HepG2 (cell line): Measurements from ENCODE around the gene METTL23. TPM values are rescaled to one million over a fixed set of nuclear protein-coding genes. Genes with fewer than 3 reads are reported as not detected.

Experiments used
- ATF7-NPFF ChIP-seq: sonication (generic); formaldehyde crosslinking; IDR thresholded peaks from 2 replicates; pipeline ENCODE4 v1.8.1; 2023; ENCODE audit warnings: mild to moderate bottlenecking, low read depth, missing genetic modification reagents, moderate library complexity
- CCDC6 ChIP-seq: sonication (generic); formaldehyde crosslinking; IDR thresholded peaks from 2 replicates; pipeline ENCODE4 v1.8.1; 2022; ENCODE audit warnings: mild to moderate bottlenecking, missing genetic modification reagents, moderate library complexity
- HOXA5 ChIP-seq: sonication (generic); formaldehyde crosslinking; IDR thresholded peaks from 2 replicates; pipeline ENCODE4 v1.4.0; 2020; ENCODE audit warnings: missing genetic modification reagents
- KAT8 ChIP-seq: IDR thresholded peaks from 2 replicates; pipeline ENCODE4 v1.6.1; 2016; ENCODE audit warnings: missing genetic modification reagents, missing compliant biosample characterization
- KDM5B ChIP-seq: sonication (generic); formaldehyde crosslinking; IDR thresholded peaks from 2 replicates; pipeline ENCODE4 v1.4.0; 2020; ENCODE audit warnings: missing genetic modification reagents, mild to moderate bottlenecking, borderline replicate concordance
- MYNN ChIP-seq: sonication (generic); formaldehyde crosslinking; IDR thresholded peaks from 2 replicates; pipeline ENCODE4 v1.4.0; 2020; ENCODE audit warnings: mild to moderate bottlenecking, low read depth, missing genetic modification reagents
- NR2F6 ChIP-seq, 2 experiments: IDR thresholded peaks; 2 replicates each; pipeline ENCODE4 v1.6.1; 2016; ENCODE audit warnings: antibody characterized with exemption in 1 of 2, mild to moderate bottlenecking in 1 of 2
- PBX2 ChIP-seq: IDR thresholded peaks from 2 replicates; pipeline ENCODE4 v1.6.1; 2016; ENCODE audit warnings: control low read depth
- POLR2AphosphoS5 ChIP-seq: IDR thresholded peaks from 2 replicates; pipeline ENCODE4 v1.6.1; 2012; ENCODE audit warnings: low read depth, low read length
- RERE ChIP-seq: IDR thresholded peaks from 2 replicates; pipeline ENCODE4 v1.6.1; 2016; ENCODE audit warnings: low read depth, missing genetic modification reagents, missing compliant biosample characterization
- TRAFD1 ChIP-seq: sonication (generic); formaldehyde crosslinking; IDR thresholded peaks from 2 replicates; pipeline ENCODE4 v1.5.1; 2020; ENCODE audit warnings: missing genetic modification reagents, mild to moderate bottlenecking, borderline replicate concordance
- YY1 ChIP-seq: IDR thresholded peaks from 2 replicates; pipeline ENCODE4 v1.6.1; 2011; ENCODE audit warnings: low read length, low read depth, moderate library complexity, mild to moderate bottlenecking; ENCODE audit not compliant: insufficient read depth, insufficient replicate concordance
- ZBTB14 ChIP-seq: sonication (generic); formaldehyde crosslinking; IDR thresholded peaks from 2 replicates; pipeline ENCODE4 v1.4.0; 2020; ENCODE audit warnings: missing genetic modification reagents
- ZMYM4 ChIP-seq: sonication (generic); formaldehyde crosslinking; IDR thresholded peaks from 2 replicates; pipeline ENCODE4 v1.8.1; 2023; ENCODE audit warnings: mild to moderate bottlenecking, missing genetic modification reagents
- ZNF143 ChIP-seq: sonication (generic); formaldehyde crosslinking; IDR thresholded peaks from 2 replicates; pipeline ENCODE4 v1.4.0; 2020; ENCODE audit warnings: missing genetic modification reagents
- ZNF264 ChIP-seq: sonication (generic); formaldehyde crosslinking; IDR thresholded peaks from 2 replicates; pipeline ENCODE4 v1.4.0; 2020; ENCODE audit warnings: missing genetic modification reagents
- ZNF275 ChIP-seq: sonication (generic); formaldehyde crosslinking; IDR thresholded peaks from 2 replicates; pipeline ENCODE4 v1.8.0; 2022; ENCODE audit warnings: missing genetic modification reagents, mild to moderate bottlenecking, inconsistent platforms, borderline replicate concordance
- ZNF282 ChIP-seq: fragments of 450-650 bp; IDR thresholded peaks from 2 replicates; pipeline ENCODE4 v1.6.1; 2018; ENCODE audit not compliant: partially characterized antibody
- ZNF674 ChIP-seq: sonication (generic); formaldehyde crosslinking; IDR thresholded peaks from 2 replicates; pipeline ENCODE4 v1.5.0; 2020; ENCODE audit warnings: low read depth, mild to moderate bottlenecking, missing genetic modification reagents
- polyA plus RNA-seq, 8 experiments: library from polyadenylated mRNA; depleted of rRNA in 3 of 8; stranded (reverse) in 7 of 8; unstranded in 1 of 8; fragments of >200 nt; fragmentation: Illumina TruSeq in 4 of 8; extraction: Trizol in 4 of 8; gene quantifications; 2 replicates each; pipeline versions ENCODE4 v1.2.1 to v1.2.3, GENCODE V29; 2011 to 2016; ENCODE audit warnings: low read depth in 4 of 8, missing spikeins in 1 of 8, mixed read lengths in 1 of 8; ENCODE audit not compliant: insufficient read depth in 1 of 8
- total RNA-seq, 5 experiments: library from RNA; depleted of rRNA; stranded (reverse); fragments of >200 nt; fragmentation: Illumina TruSeq; extraction: Trizol; gene quantifications; 2 replicates each; pipeline ENCODE4 v1.2.3, GENCODE V29; 2016; ENCODE audit warnings: low read depth in 1 of 5

Gene METTL23
- total and polyA plus RNA-seq, 2 of the 13 experiments (the other 11 are each of a cell fraction or from before 2014, with no cell fraction given): 39.9 to 104 TPM

- TF ChIP-seq ATF7-NPFF (CRISPR knock-in tag) (peak; percentile 61; the same call in 1 of the 2 replicates), ZNF264 (CRISPR knock-in tag) (no peak), NR2F6 (IDR thresholded peaks at IDR 0.05) (no peak), NR2F6 (CRISPR knock-in tag; IDR thresholded peaks at IDR 0.05) (peak; percentile 52), POLR2AphosphoS5 (peak; percentile 90; the same call in 1 of the 2 replicates), ZNF674 (CRISPR knock-in tag) (peak; percentile 98), ZNF282 (no peak), ZNF143 (CRISPR knock-in tag) (peak; percentile 51; the same call in 1 of the 2 replicates), MYNN (CRISPR knock-in tag) (no peak), YY1 (peak; percentile 98), KAT8 (CRISPR knock-in tag) (peak; percentile 81), HOXA5 (CRISPR knock-in tag) (0 out of 2 replicates have a peak, but pooled peaks have one; percentile 50), RERE (0 out of 2 replicates have a peak, but pooled peaks have one; percentile 31), TRAFD1 (0 out of 2 replicates have a peak, but pooled peaks have one; percentile 22), PBX2 (CRISPR knock-in tag) (no peak), CCDC6 (CRISPR knock-in tag) (peak; percentile 75), ZNF275 (CRISPR knock-in tag) (no peak), ZBTB14 (CRISPR knock-in tag) (peak; percentile 21; the same call in 1 of the 2 replicates), ZMYM4 (peak; percentile 45; the same call in 1 of the 2 replicates), KDM5B (CRISPR knock-in tag) (peak; percentile 93)
Measured at GRCh38 chr17:76726231-76726775, 336 bp upstream of the METTL23 start, which contains the start of gene JMJD6 (continued).
